ENCODE measurements around the gene CCDC178.
"Not testable (repeated sequence)": the region's sequence is repeated elsewhere in the genome, so short reads cannot be mapped to it uniquely, and the experiment has no call there.

GRCh38 chr18:32952318-32952717, 488.2 kb downstream of the CCDC178 start:
- not testable (repeated sequence) for TF ChIP-seq POLR2A (IDR thresholded peaks at IDR 0.05)
- TF ChIP-seq, protein P1, sequence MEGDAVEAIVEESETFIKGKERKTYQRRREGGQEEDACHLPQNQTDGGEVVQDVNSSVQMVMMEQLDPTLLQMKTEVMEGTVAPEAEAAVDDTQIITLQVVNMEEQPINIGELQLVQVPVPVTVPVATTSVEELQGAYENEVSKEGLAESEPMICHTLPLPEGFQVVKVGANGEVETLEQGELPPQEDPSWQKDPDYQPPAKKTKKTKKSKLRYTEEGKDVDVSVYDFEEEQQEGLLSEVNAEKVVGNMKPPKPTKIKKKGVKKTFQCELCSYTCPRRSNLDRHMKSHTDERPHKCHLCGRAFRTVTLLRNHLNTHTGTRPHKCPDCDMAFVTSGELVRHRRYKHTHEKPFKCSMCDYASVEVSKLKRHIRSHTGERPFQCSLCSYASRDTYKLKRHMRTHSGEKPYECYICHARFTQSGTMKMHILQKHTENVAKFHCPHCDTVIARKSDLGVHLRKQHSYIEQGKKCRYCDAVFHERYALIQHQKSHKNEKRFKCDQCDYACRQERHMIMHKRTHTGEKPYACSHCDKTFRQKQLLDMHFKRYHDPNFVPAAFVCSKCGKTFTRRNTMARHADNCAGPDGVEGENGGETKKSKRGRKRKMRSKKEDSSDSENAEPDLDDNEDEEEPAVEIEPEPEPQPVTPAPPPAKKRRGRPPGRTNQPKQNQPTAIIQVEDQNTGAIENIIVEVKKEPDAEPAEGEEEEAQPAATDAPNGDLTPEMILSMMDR (IDR thresholded peaks at IDR 0.05) = not testable (repeated sequence)

All from lower leg skin (tissue), 3 donors.